ENCODE results near the gene WFDC1. TPM values are rescaled to one million over a fixed set of nuclear protein-coding genes. Genes with fewer than 3 reads are reported as not detected.

Gene WFDC1
- total and polyA plus RNA-seq, 2 donors (not counting 3 experiments of a cell fraction or from before 2014, with no cell fraction given), result not detected

DNA sequence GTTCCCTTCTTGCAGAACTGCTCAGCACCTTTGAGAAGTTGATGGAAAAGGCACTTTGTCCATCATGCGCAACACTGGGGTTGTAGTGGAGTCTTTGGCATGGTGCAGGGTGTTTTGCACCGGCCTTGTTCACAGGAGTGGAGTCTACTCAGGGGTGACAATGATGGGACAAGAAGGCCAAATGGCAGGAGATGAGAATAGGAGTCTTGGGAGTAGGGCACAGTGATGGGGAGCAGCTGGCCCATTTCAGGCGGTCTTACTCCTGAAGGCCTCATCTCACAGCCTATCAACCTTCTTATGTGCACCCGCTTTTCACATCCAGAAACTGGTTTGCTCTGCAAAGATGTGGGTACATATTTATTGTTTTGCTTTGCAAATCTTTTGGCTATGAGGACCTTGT lies 41.5 kb upstream of the WFDC1 start:
- Histone ChIP-seq H3K27ac (ENCODE audit: insufficient read depth, low read depth, low read length) (no peak overlapping the region), H3K4me2 (ENCODE audit: insufficient read depth, low read length) (no peak overlapping the region), H4K20me1 (replicated peaks; ENCODE audit: control insufficient read depth, extremely low read depth, insufficient read depth, low read length) (no peaks in the 10 kb centered on the region), H3K27me3 (ENCODE audit: control insufficient read depth in 2 of 2, insufficient read depth in 2 of 2, low read length in 2 of 2) (peaks cover 5% of the 10 kb centered on the region in 2 experiments), H3K9me1 (replicated peaks; ENCODE audit: control insufficient read depth, extremely low read depth, insufficient read depth, low read length) (no peaks in the 10 kb centered on the region), H3K9me3 (replicated peaks; ENCODE audit: control insufficient read depth, insufficient read depth, low read length) (no peaks in the 10 kb centered on the region), H3K4me1 (ENCODE audit: control insufficient read depth, extremely low read depth, insufficient read depth, low read length) (no peaks in the 10 kb centered on the region), H3K4me3 (replicated peaks in 1 of 3; ENCODE audit: insufficient read depth in 1 of 3, low read depth in 1 of 3, low read length in 3 of 3) (no peak overlapping the region), H3K9ac (replicated peaks; ENCODE audit: extremely low read depth, insufficient read depth, low read length) (no peak overlapping the region), H3K79me2 (ENCODE audit: control insufficient read depth, insufficient read depth, low read length) (no peaks in the 10 kb centered on the region), H2AFZ (ENCODE audit: low read depth, low read length) (no peak overlapping the region), H3K36me3 (ENCODE audit: control insufficient read depth in 2 of 2, extremely low read depth in 1 of 2, insufficient read depth in 2 of 2, low read length in 2 of 2) (no peaks in the 10 kb centered on the region)
- no peak for DNase-seq (ENCODE audit: low read depth, low spot score)
- TF ChIP-seq FOS (IDR thresholded peaks at IDR 0.05; ENCODE audit: borderline replicate concordance, insufficient read depth, low read length), result no peak
- TF ChIP-seq POLR2AphosphoS5 (IDR thresholded peaks at IDR 0.05; ENCODE audit: insufficient read depth, low read depth, low read length), result no peak
- TF ChIP-seq, protein P1, sequence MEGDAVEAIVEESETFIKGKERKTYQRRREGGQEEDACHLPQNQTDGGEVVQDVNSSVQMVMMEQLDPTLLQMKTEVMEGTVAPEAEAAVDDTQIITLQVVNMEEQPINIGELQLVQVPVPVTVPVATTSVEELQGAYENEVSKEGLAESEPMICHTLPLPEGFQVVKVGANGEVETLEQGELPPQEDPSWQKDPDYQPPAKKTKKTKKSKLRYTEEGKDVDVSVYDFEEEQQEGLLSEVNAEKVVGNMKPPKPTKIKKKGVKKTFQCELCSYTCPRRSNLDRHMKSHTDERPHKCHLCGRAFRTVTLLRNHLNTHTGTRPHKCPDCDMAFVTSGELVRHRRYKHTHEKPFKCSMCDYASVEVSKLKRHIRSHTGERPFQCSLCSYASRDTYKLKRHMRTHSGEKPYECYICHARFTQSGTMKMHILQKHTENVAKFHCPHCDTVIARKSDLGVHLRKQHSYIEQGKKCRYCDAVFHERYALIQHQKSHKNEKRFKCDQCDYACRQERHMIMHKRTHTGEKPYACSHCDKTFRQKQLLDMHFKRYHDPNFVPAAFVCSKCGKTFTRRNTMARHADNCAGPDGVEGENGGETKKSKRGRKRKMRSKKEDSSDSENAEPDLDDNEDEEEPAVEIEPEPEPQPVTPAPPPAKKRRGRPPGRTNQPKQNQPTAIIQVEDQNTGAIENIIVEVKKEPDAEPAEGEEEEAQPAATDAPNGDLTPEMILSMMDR (IDR thresholded peaks at IDR 0.05; ENCODE audit: extremely low read depth in 1 of 2, insufficient read depth in 1 of 2, low read depth in 1 of 2, low read length in 2 of 2), result no peak
- TF ChIP-seq GATA2 (IDR thresholded peaks at IDR 0.05; ENCODE audit: insufficient read depth, insufficient read length, low read depth, low read length), result no peak
- TF ChIP-seq MAX (IDR thresholded peaks at IDR 0.05; ENCODE audit: insufficient read depth, insufficient read length), result no peak
- no peak for TF ChIP-seq EZH2 (IDR thresholded peaks at IDR 0.05; ENCODE audit: borderline replicate concordance, low read depth, low read length, severe bottlenecking)
- no TSS peak for BruUV-seq (replicated peaks)
- intact Hi-C loops (cut with micrococcal nuclease) (no loop called here), dilution Hi-C loops (cut with MboI; ENCODE audit: extremely low pct_ligation_motif_present, low sequenced_read_pairs) (no loop called here)
- FAIRE-seq, result no peak
- ChIA-PET CTCF (no interaction called here), POLR2A (no interaction called here)
